Loucy (cell line): ENCODE data around the gene ADAMTS12.

Source experiments
- H2AFZ ChIP-seq: fragments of 200-600 bp; sonication (generic); 2 replicates; pipeline ENCODE4 v1.6.0; 2016; ENCODE audit warnings: antibody characterized with exemption, mild to moderate bottlenecking, low read length, moderate library complexity
- H3F3A ChIP-seq: fragments of 200-600 bp; 2 replicates; pipeline ENCODE4 v1.6.0; 2016; ENCODE audit warnings: antibody characterized with exemption, low read depth, mild to moderate bottlenecking
- H3K27me3 ChIP-seq: fragments of 200-600 bp; sonication (generic); 2 replicates; pipeline ENCODE4 v1.6.1; 2014; ENCODE audit warnings: low read length, mild to moderate bottlenecking; ENCODE audit not compliant: insufficient read depth, poor library complexity, severe bottlenecking
- H3K36me3 ChIP-seq: fragments of 200-600 bp; sonication (generic); 2 replicates; pipeline ENCODE4 v1.6.1; 2016; ENCODE audit warnings: low read length; ENCODE audit not compliant: insufficient read depth
- H3K4me1 ChIP-seq: fragments of 200-600 bp; sonication (generic); 2 replicates; pipeline ENCODE4 v1.5.1; 2014; ENCODE audit warnings: low read length, mild to moderate bottlenecking; ENCODE audit not compliant: insufficient read depth, poor library complexity, severe bottlenecking
- H3K4me2 ChIP-seq: fragments of 200-600 bp; sonication (generic); 2 replicates; pipeline ENCODE4 v1.6.0; 2014; ENCODE audit warnings: antibody characterized with exemption, low read length, low read depth, mild to moderate bottlenecking; ENCODE audit not compliant: poor library complexity, severe bottlenecking
- H3K4me3 ChIP-seq: fragments of 200-600 bp; sonication (generic); 2 replicates; pipeline ENCODE4 v1.5.1; 2014; ENCODE audit warnings: low read length, mild to moderate bottlenecking, mixed read lengths; ENCODE audit not compliant: poor library complexity, severe bottlenecking
- H3K79me2 ChIP-seq: fragments of 200-600 bp; sonication (generic); 2 replicates; pipeline ENCODE4 v1.6.1; 2014; ENCODE audit warnings: low read length; ENCODE audit not compliant: insufficient read depth
- H3K9ac ChIP-seq: fragments of 200-600 bp; sonication (generic); 2 replicates; pipeline ENCODE4 v1.6.0; 2014; ENCODE audit warnings: mild to moderate bottlenecking, low read depth, low read length, moderate library complexity; ENCODE audit not compliant: poor library complexity, severe bottlenecking
- H3K9me2 ChIP-seq: fragments of 200-600 bp; sonication (generic); replicated peaks from 2 replicates; pipeline ENCODE4 v1.6.1; 2016; ENCODE audit warnings: low read depth, low read length, mixed read lengths
- H3K9me3 ChIP-seq: fragments of 200-600 bp; sonication (generic); 2 replicates; pipeline ENCODE4 v1.6.1; 2014; ENCODE audit warnings: mild to moderate bottlenecking, antibody characterized with exemption, low read length, low read depth; ENCODE audit not compliant: insufficient read depth
- H4K20me1 ChIP-seq: fragments of 200-600 bp; sonication (generic); 2 replicates; pipeline ENCODE4 v1.6.0; 2014; ENCODE audit warnings: antibody characterized with exemption, low read length, mild to moderate bottlenecking; ENCODE audit not compliant: insufficient read depth, poor library complexity, severe bottlenecking
- EZH2phosphoT487 ChIP-seq: fragments of 200-600 bp; IDR thresholded peaks from 2 replicates; pipeline ENCODE4 v1.6.1; 2018; ENCODE audit warnings: antibody characterized with exemption, mild to moderate bottlenecking, moderate library complexity, borderline replicate concordance
- TF ChIP-seq, protein P1 (sequence below): fragments of 200-600 bp; sonication (generic); conservative IDR thresholded peaks from 2 replicates; pipeline ENCODE4 v1.5.1; 2014; ENCODE audit warnings: mild to moderate bottlenecking, antibody characterized with exemption, low read length

ADAMTS12 gene

GRCh38 chr5:33886283-33886682, 5.5 kb downstream of the ADAMTS12 start:
- H4K20me1 ChIP-seq, result no peaks in the 10 kb centered on the region
- H3K9me2 ChIP-seq, result no peaks in the 10 kb centered on the region
- H3K79me2 ChIP-seq, result no peaks in the 10 kb centered on the region
- H2AFZ ChIP-seq, result no peak overlapping the region
- H3K4me2 ChIP-seq, result no peak overlapping the region
- no peak overlapping the region for H3K4me3 ChIP-seq
- no peaks in the 10 kb centered on the region for H3K36me3 ChIP-seq
- H3K9me3 ChIP-seq, result no peaks in the 10 kb centered on the region
- H3K27me3 ChIP-seq, result no peaks in the 10 kb centered on the region
- no peaks in the 10 kb centered on the region for H3F3A ChIP-seq
- H3K4me1 ChIP-seq, result no peaks in the 10 kb centered on the region
- TF ChIP-seq, protein P1, sequence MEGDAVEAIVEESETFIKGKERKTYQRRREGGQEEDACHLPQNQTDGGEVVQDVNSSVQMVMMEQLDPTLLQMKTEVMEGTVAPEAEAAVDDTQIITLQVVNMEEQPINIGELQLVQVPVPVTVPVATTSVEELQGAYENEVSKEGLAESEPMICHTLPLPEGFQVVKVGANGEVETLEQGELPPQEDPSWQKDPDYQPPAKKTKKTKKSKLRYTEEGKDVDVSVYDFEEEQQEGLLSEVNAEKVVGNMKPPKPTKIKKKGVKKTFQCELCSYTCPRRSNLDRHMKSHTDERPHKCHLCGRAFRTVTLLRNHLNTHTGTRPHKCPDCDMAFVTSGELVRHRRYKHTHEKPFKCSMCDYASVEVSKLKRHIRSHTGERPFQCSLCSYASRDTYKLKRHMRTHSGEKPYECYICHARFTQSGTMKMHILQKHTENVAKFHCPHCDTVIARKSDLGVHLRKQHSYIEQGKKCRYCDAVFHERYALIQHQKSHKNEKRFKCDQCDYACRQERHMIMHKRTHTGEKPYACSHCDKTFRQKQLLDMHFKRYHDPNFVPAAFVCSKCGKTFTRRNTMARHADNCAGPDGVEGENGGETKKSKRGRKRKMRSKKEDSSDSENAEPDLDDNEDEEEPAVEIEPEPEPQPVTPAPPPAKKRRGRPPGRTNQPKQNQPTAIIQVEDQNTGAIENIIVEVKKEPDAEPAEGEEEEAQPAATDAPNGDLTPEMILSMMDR, result no peak
- TF ChIP-seq EZH2phosphoT487, result no peak
- no peak overlapping the region for H3K9ac ChIP-seq

DNA sequence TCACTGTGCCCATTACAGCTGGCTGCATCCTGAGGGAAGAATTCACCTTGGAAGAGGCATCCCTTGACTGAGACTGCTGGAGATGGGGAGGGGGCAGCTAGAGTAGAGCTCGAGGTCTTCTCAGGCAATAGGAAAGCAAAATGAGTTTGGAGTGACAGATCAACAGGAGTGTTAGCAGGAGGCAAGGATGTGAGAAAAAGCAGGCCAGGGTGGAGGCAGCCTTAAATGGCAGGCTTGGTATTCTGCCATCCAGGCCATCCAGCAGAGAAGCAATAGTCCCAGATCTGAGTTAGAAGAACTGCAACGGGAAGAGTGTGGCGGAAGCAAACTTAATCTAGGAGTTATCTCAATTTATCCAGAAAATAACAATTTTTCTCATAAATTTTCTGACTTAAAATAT, 6.1 kb downstream of the ADAMTS12 start:
- no peak overlapping the region for H3K4me2 ChIP-seq
- TF ChIP-seq, protein P1, result no peak
- no peak for TF ChIP-seq EZH2phosphoT487
- no peak overlapping the region for H2AFZ ChIP-seq
- H3K4me1 ChIP-seq, result no peaks in the 10 kb centered on the region
- no peaks in the 10 kb centered on the region for H3K79me2 ChIP-seq
- H4K20me1 ChIP-seq, result no peaks in the 10 kb centered on the region
- no peak overlapping the region for H3K4me3 ChIP-seq
- H3K36me3 ChIP-seq, result no peaks in the 10 kb centered on the region
- H3K9me2 ChIP-seq, result no peaks in the 10 kb centered on the region
- H3K27me3 ChIP-seq, result no peaks in the 10 kb centered on the region
- no peaks in the 10 kb centered on the region for H3F3A ChIP-seq
- no peak overlapping the region for H3K9ac ChIP-seq
- no peaks in the 10 kb centered on the region for H3K9me3 ChIP-seq

GRCh38 chr5:33883482-33883881, 8.3 kb downstream of the ADAMTS12 start:
- Histone ChIP-seq H3K9ac (no peak overlapping the region), H3F3A (no peaks in the 10 kb centered on the region), H3K79me2 (no peaks in the 10 kb centered on the region), H3K4me1 (no peaks in the 10 kb centered on the region), H3K27me3 (no peaks in the 10 kb centered on the region), H3K4me3 (no peak overlapping the region), H3K9me2 (no peaks in the 10 kb centered on the region), H3K36me3 (no peaks in the 10 kb centered on the region), H3K4me2 (no peak overlapping the region), H2AFZ (no peak overlapping the region), H4K20me1 (no peaks in the 10 kb centered on the region), H3K9me3 (no peaks in the 10 kb centered on the region)
- TF ChIP-seq EZH2phosphoT487, result no peak
- TF ChIP-seq, protein P1, result no peak
